ENCODE data around the gene EML4. TPM values are rescaled to one million over a fixed set of nuclear protein-coding genes. Genes with fewer than 3 reads are reported as not detected.

The EML4 gene
- total and polyA plus RNA-seq, 2 of the 13 experiments (the other 11 are each of a cell fraction or from before 2014, with no cell fraction given), result 243 to 476 TPM

GRCh38 chr2:42173467-42173866 is 4.3 kb downstream of the EML4 start (continued):
- TF ChIP-seq ZNF770 (CRISPR knock-in tag; IDR thresholded peaks at IDR 0.05) (peak; percentile 96), FOXC1 (CRISPR knock-in tag; IDR thresholded peaks at IDR 0.05; ENCODE audit: borderline replicate concordance) (0 out of 2 replicates have a peak, but pooled peaks have one; percentile 33), PAF1 (CRISPR knock-in tag; IDR thresholded peaks at IDR 0.05) (peak; percentile 55; the same call in 1 of the 2 replicates), SALL1 (CRISPR knock-in tag; IDR thresholded peaks at IDR 0.05) (peak; percentile 65; the same call in 1 of the 2 replicates), ZNF598 (CRISPR knock-in tag; IDR thresholded peaks at IDR 0.05; ENCODE audit: borderline replicate concordance) (peak; percentile 37; the same call in 1 of the 2 replicates), ZNF121 (CRISPR knock-in tag; IDR thresholded peaks at IDR 0.05) (peak; percentile 98), POLR2G (IDR thresholded peaks at IDR 0.05; ENCODE audit: low read depth, low read length) (peak; percentile 56), KAT7 (CRISPR knock-in tag; IDR thresholded peaks at IDR 0.05; ENCODE audit: borderline replicate concordance) (peak; percentile 47; the same call in 1 of the 2 replicates), SIN3A (IDR thresholded peaks at IDR 0.05; ENCODE audit: borderline replicate concordance, low read depth, low read length) (0 out of 2 replicates have a peak, but pooled peaks have one; percentile 18), TEAD3 (CRISPR knock-in tag; optimal IDR thresholded peaks at IDR 0.05; ENCODE audit: borderline replicate concordance) (peak; percentile 15), RBM22 (optimal IDR thresholded peaks at IDR 0.05; ENCODE audit: low read length) (peak; percentile 79), ZNF343 (CRISPR knock-in tag; IDR thresholded peaks at IDR 0.05) (0 out of 2 replicates have a peak, but pooled peaks have one; percentile 6)
- TF ChIP-seq, protein P1, sequence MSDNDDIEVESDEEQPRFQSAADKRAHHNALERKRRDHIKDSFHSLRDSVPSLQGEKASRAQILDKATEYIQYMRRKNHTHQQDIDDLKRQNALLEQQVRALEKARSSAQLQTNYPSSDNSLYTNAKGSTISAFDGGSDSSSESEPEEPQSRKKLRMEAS (IDR thresholded peaks at IDR 0.05), result peak; percentile 32; the same call in 1 of the 2 replicates

Data from HepG2 (cell line).